BLaER1 treated with 17β-estradiol and CSF1 and Interleukin-3, amounts not matched to agents 10 nM and 100 nM (cell line): ENCODE results near the gene TMEM269.

Source experiments
- H3K27ac ChIP-seq, 11 experiments: shearing (Covaris generic); formaldehyde crosslinking; 2 replicates each; pipeline ENCODE4 v1.8.1; 2022
- H3K27me3 ChIP-seq, 11 experiments: shearing (Covaris generic); formaldehyde crosslinking; 2 replicates each; pipeline ENCODE4 v1.8.1; 2022
- H3K36me3 ChIP-seq, 11 experiments: shearing (Covaris generic); formaldehyde crosslinking; 2 replicates each; pipeline ENCODE4 v1.8.1; 2022
- H3K4me1 ChIP-seq, 10 experiments: shearing (Covaris generic); formaldehyde crosslinking; 2 replicates each; pipeline ENCODE4 v1.8.1; 2022
- H3K4me2 ChIP-seq, 11 experiments: shearing (Covaris generic); formaldehyde crosslinking; 2 replicates each; pipeline ENCODE4 v1.8.1; 2022
- H3K4me3 ChIP-seq, 10 experiments: shearing (Covaris generic); formaldehyde crosslinking; 2 replicates each; pipeline ENCODE4 v1.8.1; 2022
- H3K9ac ChIP-seq, 11 experiments: shearing (Covaris generic); formaldehyde crosslinking; 2 replicates each; pipeline ENCODE4 v1.8.1; 2022
- H3K9me3 ChIP-seq, 11 experiments: shearing (Covaris generic); formaldehyde crosslinking; replicated peaks in 1 of 11; 2 replicates each; pipeline ENCODE4 v1.8.1; 2022
- H4K20me1 ChIP-seq, 11 experiments: shearing (Covaris generic); formaldehyde crosslinking; 2 replicates each; pipeline ENCODE4 v1.8.1; 2022
- Cebpa-rat ChIP-seq, 11 experiments: shearing (Covaris generic); IDR thresholded peaks; 2 replicates each; pipeline ENCODE4 v1.8.1; 2022

TMEM269 gene

GRCh38 chr1:42784946-42785693 is at the start of gene TMEM269:
Gene TMEM269 (plus strand): TSS chr1:42784991. CDS start chr1:42789894, 4,903 bp downstream.
- no peak for TF ChIP-seq Cebpa-rat (IDR thresholded peaks at IDR 0.05)
- Histone ChIP-seq H3K4me1 (peaks cover 13 to 34% (median 20%) of the 10 kb centered on the region in 10 experiments), H3K27me3 (peaks cover 0 to 11% (median 0%) of the 10 kb centered on the region in 11 experiments; a peak in 4 of 22 replicates), H3K4me3 (peak within 1 kb of the TSS in 7 of 10 experiments; percentile 12 to 56 (median 28); a peak in 7 of 20 replicates), H3K27ac (peak within 1 kb of the TSS in 4 of 11 experiments; percentile 1 to 28 (median 9); a peak in 5 of 22 replicates), H3K9me3 (no peaks in the 10 kb centered on the region), H3K36me3 (peaks cover 11 to 39% (median 29%) of the 10 kb centered on the region in 11 experiments), H4K20me1 (peaks cover 0 to 14% (median 0%) of the 10 kb centered on the region in 11 experiments; a peak in 2 of 22 replicates), H3K9ac (peak within 1 kb of the TSS in 10 of 11 experiments; percentile 11 to 41 (median 28); a peak in 8 of 22 replicates), H3K4me2 (peak within 1 kb of the TSS; percentile 66 to 83 (median 73))

- Histone ChIP-seq H4K20me1 (peaks cover 0 to 5% (median 0%) of the 10 kb centered on the region in 11 experiments; a peak in 1 of 22 replicates), H3K4me2 (peak overlapping the region in 1 of 11 experiments; percentile 74; a peak in 2 of 22 replicates), H3K36me3 (no peaks in the 10 kb centered on the region), H3K4me3 (no peak overlapping the region), H3K27ac (peak overlapping the region in 3 of 11 experiments; percentile 4 to 64 (median 37); a peak in 2 of 22 replicates), H3K9ac (no peak overlapping the region), H3K27me3 (no peaks in the 10 kb centered on the region), H3K4me1 (peaks cover 37 to 61% (median 51%) of the 10 kb centered on the region in 10 experiments), H3K9me3 (no peaks in the 10 kb centered on the region)
- TF ChIP-seq Cebpa-rat (IDR thresholded peaks at IDR 0.05) = no peak
Observed at GRCh38 chr1:42735056-42735455, 49.7 kb upstream of the TMEM269 start.

- no peak for TF ChIP-seq Cebpa-rat (IDR thresholded peaks at IDR 0.05)
- Histone ChIP-seq H3K4me1 (peaks cover 37 to 61% (median 51%) of the 10 kb centered on the region in 10 experiments), H3K9me3 (no peaks in the 10 kb centered on the region), H3K27me3 (no peaks in the 10 kb centered on the region), H3K27ac (peak overlapping the region in 5 of 11 experiments; percentile 37 to 75 (median 65); a peak in 4 of 22 replicates), H3K9ac (no peak overlapping the region), H3K36me3 (no peaks in the 10 kb centered on the region), H3K4me3 (no peak overlapping the region), H3K4me2 (peak overlapping the region in 9 of 11 experiments; percentile 0 to 92 (median 76); a peak in 11 of 22 replicates), H4K20me1 (peaks cover 0 to 6% (median 0%) of the 10 kb centered on the region in 11 experiments; a peak in 1 of 22 replicates)
Observed at GRCh38 chr1:42735477-42736105, 49.2 kb upstream of the TMEM269 start.

- TF ChIP-seq Cebpa-rat (IDR thresholded peaks at IDR 0.05) = no peak
- peaks cover 0 to 6% (median 0%) of the 10 kb centered on the region in 11 experiments; a peak in 1 of 22 replicates for H4K20me1 ChIP-seq
- peaks cover 37 to 61% (median 51%) of the 10 kb centered on the region in 10 experiments for H3K4me1 ChIP-seq
- H3K4me3 ChIP-seq = no peak overlapping the region
- no peaks in the 10 kb centered on the region for H3K9me3 ChIP-seq
- peak overlapping the region; percentile 74 to 92 (median 79) for H3K4me2 ChIP-seq
- H3K36me3 ChIP-seq = no peaks in the 10 kb centered on the region
- H3K27ac ChIP-seq = peak overlapping the region in 9 of 11 experiments; percentile 14 to 75 (median 64); a peak in 17 of 22 replicates
- H3K27me3 ChIP-seq = no peaks in the 10 kb centered on the region
- H3K9ac ChIP-seq = peak overlapping the region in 3 of 11 experiments; percentile 11 to 43 (median 34); a peak in 4 of 22 replicates
Observed at GRCh38 chr1:42736152-42736551, 48.6 kb upstream of the TMEM269 start.

- peak overlapping the region; percentile 74 to 92 (median 79) for H3K4me2 ChIP-seq
- H3K9ac ChIP-seq = peak overlapping the region in 9 of 11 experiments; percentile 3 to 52 (median 34); a peak in 15 of 22 replicates
- no peak; a peak in 1 of 22 replicates for TF ChIP-seq Cebpa-rat (IDR thresholded peaks at IDR 0.05)
- H3K27ac ChIP-seq = peak overlapping the region in 9 of 11 experiments; percentile 14 to 75 (median 64); a peak in 18 of 22 replicates
- H3K27me3 ChIP-seq = no peaks in the 10 kb centered on the region
- H3K4me1 ChIP-seq = peaks cover 37 to 61% (median 51%) of the 10 kb centered on the region in 10 experiments
- no peak overlapping the region for H3K4me3 ChIP-seq
- no peaks in the 10 kb centered on the region for H3K36me3 ChIP-seq
- peaks cover 0 to 6% (median 0%) of the 10 kb centered on the region in 11 experiments; a peak in 1 of 22 replicates for H4K20me1 ChIP-seq
- no peaks in the 10 kb centered on the region for H3K9me3 ChIP-seq
Observed at GRCh38 chr1:42736571-42737200, 48.1 kb upstream of the TMEM269 start.

- H3K27ac ChIP-seq = peak overlapping the region in 10 of 11 experiments; percentile 1 to 75 (median 64); a peak in 18 of 22 replicates
- TF ChIP-seq Cebpa-rat (IDR thresholded peaks at IDR 0.05) = no peak; a peak in 1 of 22 replicates
- no peaks in the 10 kb centered on the region for H3K36me3 ChIP-seq
- H3K9me3 ChIP-seq = no peaks in the 10 kb centered on the region
- H3K27me3 ChIP-seq = no peaks in the 10 kb centered on the region
- peaks cover 0 to 6% (median 0%) of the 10 kb centered on the region in 11 experiments; a peak in 1 of 22 replicates for H4K20me1 ChIP-seq
- peaks cover 35 to 56% (median 46%) of the 10 kb centered on the region in 10 experiments for H3K4me1 ChIP-seq
- H3K4me3 ChIP-seq = 0 out of 20 replicates have a peak overlapping the region, but pooled peaks of 1 of the 10 experiments have one; percentile 1
- peak overlapping the region in 10 of 11 experiments; percentile 3 to 56 (median 38); a peak in 15 of 22 replicates for H3K9ac ChIP-seq
- H3K4me2 ChIP-seq = peak overlapping the region; percentile 74 to 92 (median 79)
Observed at GRCh38 chr1:42737257-42737656, 47.5 kb upstream of the TMEM269 start.

GRCh38 chr1:42737986-42738677 is 46.7 kb upstream of the TMEM269 start:
- H4K20me1 ChIP-seq = peaks cover 0 to 6% (median 0%) of the 10 kb centered on the region in 11 experiments; a peak in 1 of 22 replicates

More at GRCh38 chr1:42737986-42738677, 46.7 kb upstream of the TMEM269 start:
- Histone ChIP-seq H3K4me3 (no peak overlapping the region), H3K4me2 (peak overlapping the region; percentile 74 to 92 (median 79)), H3K9ac (peak overlapping the region in 10 of 11 experiments; percentile 25 to 56 (median 43); a peak in 12 of 22 replicates), H3K27ac (peak overlapping the region in 8 of 11 experiments; percentile 45 to 75 (median 64); a peak in 16 of 22 replicates), H3K4me1 (peaks cover 31 to 50% (median 41%) of the 10 kb centered on the region in 10 experiments), H3K36me3 (no peaks in the 10 kb centered on the region), H3K27me3 (no peaks in the 10 kb centered on the region), H3K9me3 (no peaks in the 10 kb centered on the region)
- TF ChIP-seq Cebpa-rat (IDR thresholded peaks at IDR 0.05) = no peak
